Heart left ventricle (tissue), 16 donors: Measurements from ENCODE around the gene ZSCAN10. TPM values are rescaled to one million over a fixed set of nuclear protein-coding genes. Genes with fewer than 3 reads are reported as not detected.
A peak's percentile ranks its signal among the peaks of the same experiment; 100 is the strongest.

ENCODE experiments used
- ATAC-seq, 4 donors: fragments of 200-7000 bp; cut with Tn5 transposase; one replicate each; pipeline ENCODE4 v1.9.1; 2020 to 2022; ENCODE audit warnings: moderate library complexity in 4 of 4, mild to moderate bottlenecking in 3 of 4, moderate number of reproducible peaks in 1 of 4
- DNase-seq, 5 donors: peaks; one replicate each; pipeline ENCODE4 v3.0.0-alpha.2; 2020
- H3K27ac ChIP-seq, 12 donors: fragments of 200-600 bp; sonication (generic) in 4 of 12; one replicate each; pipeline versions ENCODE4 v1.5.0 to v1.8.0; 2016 to 2022; ENCODE audit warnings: mild to moderate bottlenecking in 2 of 12
- H3K27me3 ChIP-seq, 9 donors: fragments of 200-600 bp; sonication (generic) in 2 of 9; one replicate each; pipeline versions ENCODE4 v1.5.1 to v1.8.0; 2016 to 2022; ENCODE audit warnings: mild to moderate bottlenecking in 3 of 9
- H3K36me3 ChIP-seq, 9 donors: fragments of 200-600 bp; sonication (generic) in 2 of 9; one replicate each; pipeline versions ENCODE4 v1.5.0 to v1.8.0; 2018 to 2022; ENCODE audit warnings: mild to moderate bottlenecking in 2 of 9
- H3K4me1 ChIP-seq, 12 donors: fragments of 200-600 bp; sonication (generic) in 4 of 12; one replicate each; pipeline versions ENCODE4 v1.5.0 to v1.8.0; 2016 to 2022; ENCODE audit warnings: mild to moderate bottlenecking in 3 of 12
- H3K4me3 ChIP-seq, 12 donors: fragments of 200-600 bp; sonication (generic) in 4 of 12; one replicate each; pipeline versions ENCODE4 v1.5.0 to v1.8.0; 2017 to 2022; ENCODE audit warnings: mild to moderate bottlenecking in 9 of 12, moderate library complexity in 4 of 12
- H3K9me3 ChIP-seq, 12 donors: fragments of 200-600 bp; sonication (generic) in 4 of 12; one replicate each; pipeline versions ENCODE4 v1.5.0 to v1.8.0; 2016 to 2022; ENCODE audit warnings: mild to moderate bottlenecking in 1 of 12
- CTCF ChIP-seq, 12 donors: fragments of 200-600 bp; sonication (generic) in 4 of 12; IDR thresholded peaks; one replicate each; pipeline versions ENCODE4 v1.5.0 to v1.8.0; 2018 to 2022; ENCODE audit warnings: antibody characterized with exemption in 12 of 12, mild to moderate bottlenecking in 5 of 12
- POLR2A ChIP-seq, 2 donors: fragments of 450-650 bp; IDR thresholded peaks; one replicate each; pipeline ENCODE4 v1.6.1; 2017; ENCODE audit warnings: antibody characterized with exemption in 2 of 2, mild to moderate bottlenecking in 2 of 2, moderate library complexity in 2 of 2
- WGBS, 4 donors: extraction: QIAGEN DNeasy Blood & Tissue Kit in 2 of 4; methylation state at CpG; one replicate each; pipeline versions ENCODE4 v1.1.5 to v1.1.7; 2013 to 2018; 5-methylcytosine and 5-hydroxymethylcytosine counted together
- intact Hi-C, 10 donors: fragments of 100-400 bp; cut with DNase I; formaldehyde crosslinking; loops; one replicate each; pipeline versions ENCODE4 v1.11.1 to v1.14.2; 2022
- polyA plus RNA-seq, 2 donors: library from polyadenylated mRNA; stranded (reverse); fragments of 200-250 nt; gene quantifications; one replicate each; pipeline ENCODE4 v1.2.3, GENCODE V29; 2013
- total RNA-seq, 9 donors: library from RNA; depleted of rRNA in 2 of 9; stranded (reverse); fragments of >200 nt in 2 of 9; fragmentation: NEBNext Ultra II Directional in 3 of 9; extraction: Animal tissue kit (Norgen Biotek cat#: 25700) in 3 of 9; gene quantifications; one replicate each; pipeline versions ENCODE4 v1.1.0 to v1.2.4, GENCODE V29; 2016 to 2023
- donor health status: ischemic (EF 13 %, LVEDD 7.1; RV severe dilation, severe dysfunction).
- donor health status: healthy with polysubstance abuse.
- donor health status: DM: no; HTN: yes; CAD: no.
- donor health status: DM: no; HTN: no; CAD: no.
- donor health status: ischemic (EF 25% LVEDD 6.9; RV normal size, moderate dysfunction).
- donor health status: ischemic (EF 25% LVEDD 5.7; RV mildly dilated, moderate dysfunction).
- donor health status: healthy.
- donor health status: DM: yes; HTN: yes; CAD: no.
- donor health status: ischemic (EF 35%, LVEDD 5.7; RV mildly dilated, moderate dysfunction).
- donor health status: nonischemic (EF 11% LVEDD 7.7; RV severe dilation, severe dysfunction).
- donor health status: DM: yes; HTN: yes; CAD: no.
- donor health status: PGD.
- donor health status: ischemic (EF 29% LVEDD 5.4; RV normal size, mild dysfunction).
- donor health status: nonischemic (EF 23%, LVEDD 6.1; RV moderate dilation, normal function).

Gene ZSCAN10
- total and polyA plus RNA-seq, 11 donors = not detected

GRCh38 chr16:3099395-3099731 is 269 bp upstream of the ZSCAN10 start:
- Histone ChIP-seq H3K27ac (peak overlapping the region in 6 of 12 donors; percentile 36 to 88 (median 60)), H3K4me1 (peaks cover 9 to 48% (median 23%) of the 10 kb centered on the region in 12 donors), H3K4me3 (peak overlapping the region in 2 of 12 donors; percentile 29 to 31), H3K27me3 (no peaks in the 10 kb centered on the region), H3K9me3 (no peaks in the 10 kb centered on the region), H3K36me3 (no peaks in the 10 kb centered on the region)
- TF ChIP-seq POLR2A (IDR thresholded peaks at IDR 0.05) (no peak), CTCF (IDR thresholded peaks at IDR 0.05) (no peak)
- ATAC-seq = no peak
- DNase-seq = no peak
- WGBS, 4 donors = 51 to 68% (median 63%) methylated on average over 5 of the region's 5 CpGs
- intact Hi-C loops = loop anchor here in 2 of 10 donors (5.0 kb wide), 2 partner anchors 37 to 68 kb away; no protein-coding TSS in a partner anchor

GRCh38 chr16:3097266-3097665 is 1.8 kb downstream of the ZSCAN10 start:
- TF ChIP-seq CTCF (IDR thresholded peaks at IDR 0.05) (no peak), POLR2A (IDR thresholded peaks at IDR 0.05) (no peak)
- Histone ChIP-seq H3K36me3 (no peaks in the 10 kb centered on the region), H3K4me3 (no peak overlapping the region), H3K27me3 (peaks cover 0 to 7% (median 0%) of the 10 kb centered on the region in 9 donors), H3K27ac (no peak overlapping the region), H3K9me3 (no peaks in the 10 kb centered on the region), H3K4me1 (peaks cover 9 to 40% (median 23%) of the 10 kb centered on the region in 12 donors)
- 46 to 57% (median 49%) methylated on average over 8 of the region's 8 CpGs for WGBS, 4 donors
- DNase-seq (no peak), ATAC-seq (no peak)
- intact Hi-C loops = loop anchor here in 2 of 10 donors (5.0 kb wide), 2 partner anchors 35 to 70 kb away; no protein-coding TSS in a partner anchor

- TF ChIP-seq CTCF (IDR thresholded peaks at IDR 0.05) (no peak), POLR2A (IDR thresholded peaks at IDR 0.05) (no peak)
- peak overlapping the region in 1 of 12 donors; percentile 32 for H3K27ac ChIP-seq
- no peaks in the 10 kb centered on the region for H3K9me3 ChIP-seq
- peaks cover 0 to 11% (median 0%) of the 10 kb centered on the region in 9 donors for H3K27me3 ChIP-seq
- no peak for ATAC-seq
- no peak overlapping the region for H3K4me3 ChIP-seq
- intact Hi-C loops = loop anchor here in 2 of 10 donors (5.0 kb wide), 2 partner anchors 34 to 71 kb away; no protein-coding TSS in a partner anchor
- H3K4me1 ChIP-seq = peaks cover 9 to 32% (median 17%) of the 10 kb centered on the region in 12 donors
- DNase-seq = no peak
- no peaks in the 10 kb centered on the region for H3K36me3 ChIP-seq
- WGBS, 4 donors = 86 to 93% (median 89%) methylated on average over 6 of the region's 6 CpGs
Measured at GRCh38 chr16:3096362-3096761, 2.7 kb downstream of the ZSCAN10 start.

GRCh38 chr16:3095869-3096268 is 3.2 kb downstream of the ZSCAN10 start:
- intact Hi-C loops = loop anchor here in 2 of 10 donors (5.0 kb wide), 2 partner anchors 34 to 71 kb away; no protein-coding TSS in a partner anchor
- H3K4me1 ChIP-seq = peaks cover 5 to 27% (median 14%) of the 10 kb centered on the region in 12 donors
- ATAC-seq = peak in 2 of 4 donors; percentile 23 to 33
- peaks cover 0 to 11% (median 0%) of the 10 kb centered on the region in 9 donors for H3K27me3 ChIP-seq
- H3K36me3 ChIP-seq = no peaks in the 10 kb centered on the region
- 29 to 38% (median 31%) methylated on average over 4 of the region's 4 CpGs for WGBS, 4 donors
- TF ChIP-seq POLR2A (IDR thresholded peaks at IDR 0.05) (no peak), CTCF (IDR thresholded peaks at IDR 0.05) (peak in 8 of 12 donors; percentile 13 to 38 (median 19))
- peak in 1 of 5 donors; percentile 57 for DNase-seq
- H3K4me3 ChIP-seq = no peak overlapping the region
- peak overlapping the region in 1 of 12 donors; percentile 32 for H3K27ac ChIP-seq
- H3K9me3 ChIP-seq = no peaks in the 10 kb centered on the region
